Measurements from ENCODE around the gene PRRT2. TPM values are rescaled to one million over a fixed set of nuclear protein-coding genes. Genes with fewer than 3 reads are reported as not detected.

PRRT2 gene
- total RNA-seq, 1 experiment from 2014 or later: not detected

- DNase-seq (ENCODE audit: low spot score): no peak
Measured at GRCh38 chr16:29860218-29860617, 48.2 kb downstream of the PRRT2 start.

- DNase-seq (ENCODE audit: low spot score): peak; percentile 49
Measured at GRCh38 chr16:29862383-29862883, 50.4 kb downstream of the PRRT2 start.

- DNase-seq (ENCODE audit: low spot score): peak; percentile 98
Measured at GRCh38 chr16:29862884-29863668, 51.1 kb downstream of the PRRT2 start, which contains the start of gene CDIPT. Gene CDIPT (minus strand): TSS chr16:29863226. CDS start chr16:29862857, 369 bp downstream.

GRCh38 chr16:29863669-29863984 lies 51.6 kb downstream of the PRRT2 start:
- no peak for DNase-seq (ENCODE audit: low spot score)

GRCh38 chr16:29864205-29864604 lies 52.2 kb downstream of the PRRT2 start:
- DNase-seq (ENCODE audit: low spot score): no peak

Small RNA genes within 50 kb of the gene (small RNA-seq; reads per million reads assigned to genes)
- gene AC009133.6 (not detected), gene AC120114.4 (not detected)

Other genes starting within 250 kb of the PRRT2 start
- 0.10 and 0.23 TPM in 2 replicates for gene SPN, start 148.9 kb upstream of the PRRT2 start, total RNA-seq (2014; rRNA removed; shearing (Covaris generic))
- 35.2 and 42.5 TPM in 2 replicates for gene QPRT, start 133.0 kb upstream of the PRRT2 start, total RNA-seq (2014; rRNA removed; shearing (Covaris generic))
- 0.05 and 0.36 TPM in 2 replicates for gene C16orf54, start 66.2 kb upstream of the PRRT2 start, total RNA-seq (2014; rRNA removed; shearing (Covaris generic))
- gene ZG16, start 33.9 kb upstream of the PRRT2 start, total RNA-seq (2014; rRNA removed; shearing (Covaris generic)): 0.23 TPM in 1 of 2 replicates, not detected in the other
- gene KIF22, start 21.4 kb upstream of the PRRT2 start, total RNA-seq (2014; rRNA removed; shearing (Covaris generic)): 127 and 134 TPM in 2 replicates
- gene MAZ, start 5.7 kb upstream of the PRRT2 start, total RNA-seq (2014; rRNA removed; shearing (Covaris generic)): 795 and 814 TPM in 2 replicates
- 57.4 and 65.1 TPM in 2 replicates for gene PAGR1, start 4.0 kb downstream of the PRRT2 start, total RNA-seq (2014; rRNA removed; shearing (Covaris generic))
- gene MVP, start 8.3 kb downstream of the PRRT2 start, total RNA-seq (2014; rRNA removed; shearing (Covaris generic)): 157 and 185 TPM in 2 replicates
- 90.0 and 91.7 TPM in 2 replicates for gene CDIPT, start 51.0 kb downstream of the PRRT2 start, total RNA-seq (2014; rRNA removed; shearing (Covaris generic))
- 12.3 and 17.8 TPM in 2 replicates for gene SEZ6L2, start 87.4 kb downstream of the PRRT2 start, total RNA-seq (2014; rRNA removed; shearing (Covaris generic))
- gene ASPHD1, start 88.3 kb downstream of the PRRT2 start, total RNA-seq (2014; rRNA removed; shearing (Covaris generic)): 19.5 and 24.0 TPM in 2 replicates
- gene KCTD13, start 114.0 kb downstream of the PRRT2 start, total RNA-seq (2014; rRNA removed; shearing (Covaris generic)): 20.4 and 25.9 TPM in 2 replicates
- gene TMEM219, start 149.9 kb downstream of the PRRT2 start, total RNA-seq (2014; rRNA removed; shearing (Covaris generic)): 103 and 110 TPM in 2 replicates
- gene TAOK2, start 161.7 kb downstream of the PRRT2 start, total RNA-seq (2014; rRNA removed; shearing (Covaris generic)): 56.5 and 56.8 TPM in 2 replicates
- 21.1 and 23.2 TPM in 2 replicates for gene HIRIP3, start 183.4 kb downstream of the PRRT2 start, total RNA-seq (2014; rRNA removed; shearing (Covaris generic))
- gene INO80E, start 184.0 kb downstream of the PRRT2 start, total RNA-seq (2014; rRNA removed; shearing (Covaris generic)): 72.2 and 79.2 TPM in 2 replicates
- 0.89 TPM in 1 of 2 replicates, not detected in the other for gene DOC2A, start 198.8 kb downstream of the PRRT2 start, total RNA-seq (2014; rRNA removed; shearing (Covaris generic))
- not detected in 2 replicates for gene C16orf92, start 211.0 kb downstream of the PRRT2 start, total RNA-seq (2014; rRNA removed; shearing (Covaris generic))
- 0.79 TPM in 1 of 2 replicates, not detected in the other for gene TLCD3B, start 219.1 kb downstream of the PRRT2 start, total RNA-seq (2014; rRNA removed; shearing (Covaris generic))